H1 (cell line): Measurements from ENCODE around the gene ZMIZ1. TPM values are rescaled to one million over a fixed set of nuclear protein-coding genes. Genes with fewer than 3 reads are reported as not detected.

ENCODE experiments used
- E2F6 ChIP-seq: IDR thresholded peaks from 2 replicates; pipeline ENCODE4 v1.6.1; 2012; ENCODE audit warnings: inconsistent platforms
- EZH2 ChIP-seq: fragments of 200-600 bp; sonication (generic); IDR thresholded peaks from 2 replicates; pipeline ENCODE4 v1.7.1; 2012; ENCODE audit warnings: low read depth, mild to moderate bottlenecking, moderate library complexity, low read length, inconsistent platforms; ENCODE audit not compliant: severe bottlenecking
- HDAC6 ChIP-seq: IDR thresholded peaks from one replicate; pipeline ENCODE4 v1.7.1; 2012; ENCODE audit warnings: low read depth, mild to moderate bottlenecking, inconsistent platforms, low read length, moderate library complexity
- PHF8 ChIP-seq: fragments of 200-600 bp; sonication (generic); conservative IDR thresholded peaks from 2 replicates; pipeline ENCODE4 v1.7.1; 2012; ENCODE audit warnings: low read depth, mild to moderate bottlenecking, inconsistent platforms, low read length, moderate library complexity
- SIRT6 ChIP-seq: IDR thresholded peaks from one replicate; pipeline ENCODE4 v1.7.1; 2012; ENCODE audit warnings: low read length, inconsistent platforms
- SUZ12 ChIP-seq: fragments of 200-600 bp; sonication (generic); IDR thresholded peaks from 2 replicates; pipeline ENCODE4 v1.6.1; 2012; ENCODE audit warnings: mild to moderate bottlenecking, inconsistent platforms, low read length, moderate library complexity, mixed read lengths
- TCF12 ChIP-seq: IDR thresholded peaks from 2 replicates; pipeline ENCODE4 v1.6.1; 2011; ENCODE audit warnings: low read depth, mild to moderate bottlenecking, low read length
- TEAD4 ChIP-seq: IDR thresholded peaks from 2 replicates; pipeline ENCODE4 v1.6.1; 2012; ENCODE audit warnings: low read depth, low read length, inconsistent platforms, mixed read lengths
- polyA plus RNA-seq, 7 experiments: library from polyadenylated mRNA; depleted of rRNA in 3 of 7; stranded (reverse) in 5 of 7; unstranded in 2 of 7; fragments of >200 nt in 5 of 7; fragments of 200-250 nt in 2 of 7; gene quantifications; 1 replicate in 5 of 7; 2 replicates in 1 of 7; 4 replicates in 1 of 7; pipeline versions ENCODE4 v1.2.1 to v1.2.3, GENCODE V29; 2011 to 2013; ENCODE audit warnings: missing spikeins in 2 of 7, mixed read lengths in 2 of 7
- total RNA-seq: library from RNA; stranded (reverse); fragmentation: NEBNext Ultra II Directional; extraction: Animal tissue kit (Norgen Biotek cat#: 25700); gene quantifications from 2 replicates; pipeline ENCODE4 v1.2.1, GENCODE V29; 2021

The ZMIZ1 gene
- total and polyA plus RNA-seq, 2 of the 8 experiments (the other 6 are each of a cell fraction or from before 2014, with no cell fraction given): 8.1 to 28.0 TPM

DNA sequence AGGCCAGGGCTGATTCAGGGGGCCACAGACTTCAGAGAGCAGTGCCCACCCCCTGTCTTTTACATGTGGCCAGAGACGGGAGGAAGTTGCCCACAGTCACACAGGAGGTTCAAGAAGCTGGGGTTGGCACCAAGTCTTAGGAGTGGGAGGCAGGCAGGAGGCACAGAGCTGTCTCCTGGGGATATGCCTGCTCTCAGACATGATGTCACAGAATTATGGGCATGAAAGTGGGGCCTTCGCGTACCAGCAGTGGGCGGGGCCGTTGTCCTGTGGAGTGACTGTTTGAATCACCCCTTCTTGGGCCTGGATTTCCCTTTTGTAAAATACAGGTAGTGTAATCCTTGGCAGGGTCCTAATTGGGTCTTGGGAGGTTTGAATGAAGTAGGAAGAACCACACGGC is 197.3 kb downstream of the ZMIZ1 start (continued):
- no peak for TF ChIP-seq EZH2
- TF ChIP-seq E2F6: no peak
- no peak for TF ChIP-seq TCF12
- TF ChIP-seq HDAC6: no peak
- no peak for TF ChIP-seq SIRT6
- TF ChIP-seq SUZ12: no peak
- no peak for TF ChIP-seq TEAD4
- no peak for TF ChIP-seq PHF8
